Prostate gland (tissue), 2 donors: ENCODE data around the gene TANC1. TPM values are rescaled to one million over a fixed set of nuclear protein-coding genes. Genes with fewer than 3 reads are reported as not detected.
A peak's percentile ranks its signal among the peaks of the same experiment; 100 is the strongest.

Experiments
- DNase-seq: peaks from one replicate; pipeline ENCODE4 v3.0.0-alpha.2; 2019; ENCODE audit warnings: low spot score
- H3K27ac ChIP-seq, 2 donors: fragments of 200-600 bp; sonication (generic); 2 replicates each; pipeline ENCODE4 v1.5.1; 2017 to 2019
- H3K27me3 ChIP-seq: fragments of 200-600 bp; sonication (generic); replicated peaks from 2 replicates; pipeline ENCODE4 v1.5.1; 2019; ENCODE audit not compliant: insufficient read depth
- H3K36me3 ChIP-seq, 2 donors: fragments of 200-600 bp; sonication (generic); 1 replicate in 1 of 2; 2 replicates in 1 of 2; pipeline versions ENCODE4 v1.5.1 to v1.8.1; 2017 to 2019
- H3K4me1 ChIP-seq: fragments of 200-600 bp; sonication (generic); replicated peaks from 2 replicates; pipeline ENCODE4 v1.5.1; 2019
- H3K4me3 ChIP-seq, 2 donors: fragments of 200-600 bp; sonication (generic); 2 replicates each; pipeline ENCODE4 v1.5.1; 2017 to 2019
- H3K9me3 ChIP-seq: fragments of 200-600 bp; sonication (generic); 2 replicates; pipeline ENCODE4 v1.5.1; 2017
- CTCF ChIP-seq, 4 experiments: fragments of 200-600 bp in 2 of 4; fragments of 450-650 bp in 2 of 4; sonication (generic) in 2 of 4; IDR thresholded peaks; 1 replicate in 3 of 4; 2 replicates in 1 of 4; pipeline ENCODE4 v1.5.1; 2016 to 2019; ENCODE audit warnings: antibody characterized with exemption in 4 of 4, mild to moderate bottlenecking in 2 of 4, moderate library complexity in 2 of 4
- POLR2A ChIP-seq: fragments of 450-650 bp; IDR thresholded peaks from one replicate; pipeline ENCODE4 v1.6.1; 2016; ENCODE audit warnings: antibody characterized with exemption, mild to moderate bottlenecking
- POLR2AphosphoS5 ChIP-seq: sonication (generic); formaldehyde crosslinking; IDR thresholded peaks from one replicate; pipeline ENCODE4 v1.6.1; 2017; ENCODE audit warnings: antibody characterized with exemption
- WGBS: methylation state at CpG from one replicate; pipeline ENCODE4 v1.1.5; 2018; 5-methylcytosine and 5-hydroxymethylcytosine counted together
- intact Hi-C: fragments of 100-400 bp; cut with DNase I; formaldehyde crosslinking; loops from one replicate; pipeline ENCODE4 v1.14.2; 2022
- total RNA-seq, 2 donors: library from RNA; depleted of rRNA; stranded (reverse); fragments of >200 nt; gene quantifications; one replicate each; pipeline ENCODE4 v1.1.0, GENCODE V29; 2016

Gene TANC1
- total RNA-seq, 2 donors from 2014 or later = 33.5 to 39.7 TPM

- intact Hi-C loops = no loop called here
- DNase-seq = no peak
- WGBS = 86% methylated on average over 4 of the region's 4 CpGs
These were observed 24.5 kb upstream of the TANC1 start for GRCh38 chr2:158943973-158944372.

GRCh38 chr2:158948964-158949699 is 19.3 kb upstream of the TANC1 start:
- H3K27me3 ChIP-seq = no peaks in the 10 kb centered on the region
- TF ChIP-seq POLR2A (no peak), CTCF (IDR thresholded peaks at IDR 0.05) (no peak), POLR2AphosphoS5 (no peak)
- peaks cover 7% of the 10 kb centered on the region for H3K4me1 ChIP-seq
- intact Hi-C loops = no loop called here
- no peaks in the 10 kb centered on the region for H3K36me3 ChIP-seq
- H3K4me3 ChIP-seq = no peak overlapping the region
- 45% methylated on average over 6 of the region's 6 CpGs for WGBS
- no peaks in the 10 kb centered on the region for H3K9me3 ChIP-seq
- H3K27ac ChIP-seq = no peak overlapping the region
- no peak for DNase-seq

More at GRCh38 chr2:158943973-158944372, 24.5 kb upstream of the TANC1 start:
- Histone ChIP-seq H3K36me3 (no peaks in the 10 kb centered on the region), H3K9me3 (no peaks in the 10 kb centered on the region), H3K27ac (no peak overlapping the region), H3K27me3 (no peaks in the 10 kb centered on the region), H3K4me3 (no peak overlapping the region), H3K4me1 (no peaks in the 10 kb centered on the region)
- TF ChIP-seq CTCF (IDR thresholded peaks at IDR 0.05) (no peak), POLR2A (no peak), POLR2AphosphoS5 (no peak)

GRCh38 chr2:158953454-158953853 is 15.0 kb upstream of the TANC1 start:
- no peak for TF ChIP-seq CTCF (IDR thresholded peaks at IDR 0.05)
- TF ChIP-seq POLR2A = no peak
- TF ChIP-seq POLR2AphosphoS5 = no peak
- no peaks in the 10 kb centered on the region for H3K27me3 ChIP-seq
- no peak overlapping the region for H3K27ac ChIP-seq
- H3K4me1 ChIP-seq = peaks cover 7% of the 10 kb centered on the region
- no peak overlapping the region for H3K4me3 ChIP-seq
- H3K36me3 ChIP-seq = no peaks in the 10 kb centered on the region
- no peaks in the 10 kb centered on the region for H3K9me3 ChIP-seq
- no peak for DNase-seq
- intact Hi-C loops = no loop called here
- WGBS = 52% methylated on average over 4 of the region's 4 CpGs

- Histone ChIP-seq H3K9me3 (no peaks in the 10 kb centered on the region), H3K4me3 (no peak overlapping the region), H3K4me1 (peaks cover 7% of the 10 kb centered on the region), H3K27ac (no peak overlapping the region), H3K36me3 (no peaks in the 10 kb centered on the region), H3K27me3 (no peaks in the 10 kb centered on the region)
- intact Hi-C loops = no loop called here
- WGBS = 4% methylated on average over 5 of the region's 5 CpGs
- no peak for TF ChIP-seq POLR2A
- peak; percentile 81 for TF ChIP-seq POLR2AphosphoS5
- peak; percentile 87 for DNase-seq
These were observed 14.3 kb upstream of the TANC1 start for GRCh38 chr2:158953926-158954763.

GRCh38 chr2:158955842-158956365 is 12.5 kb upstream of the TANC1 start:
- Histone ChIP-seq H3K27me3 (no peaks in the 10 kb centered on the region), H3K27ac (no peak overlapping the region), H3K4me1 (peaks cover 7% of the 10 kb centered on the region), H3K4me3 (no peak overlapping the region), H3K9me3 (no peaks in the 10 kb centered on the region), H3K36me3 (no peaks in the 10 kb centered on the region)
- intact Hi-C loops = no loop called here
- 42% methylated on average over 2 of the region's 2 CpGs for WGBS
- no peak for DNase-seq
- TF ChIP-seq POLR2A (no peak), POLR2AphosphoS5 (no peak), CTCF (IDR thresholded peaks at IDR 0.05) (no peak)
